ENCODE measurements around the gene EPHB3.
A peak's percentile ranks its signal among the peaks of the same experiment; 100 is the strongest.

EPHB3 gene

GRCh38 chr3:184564685-184565385, 3.2 kb downstream of the EPHB3 start:
- DNase-seq: no peak

GRCh38 chr3:184565421-184566211, 4.0 kb downstream of the EPHB3 start:
- no peak for DNase-seq

GRCh38 chr3:184566441-184567414, 5.1 kb downstream of the EPHB3 start:
- no peak for DNase-seq

DNA sequence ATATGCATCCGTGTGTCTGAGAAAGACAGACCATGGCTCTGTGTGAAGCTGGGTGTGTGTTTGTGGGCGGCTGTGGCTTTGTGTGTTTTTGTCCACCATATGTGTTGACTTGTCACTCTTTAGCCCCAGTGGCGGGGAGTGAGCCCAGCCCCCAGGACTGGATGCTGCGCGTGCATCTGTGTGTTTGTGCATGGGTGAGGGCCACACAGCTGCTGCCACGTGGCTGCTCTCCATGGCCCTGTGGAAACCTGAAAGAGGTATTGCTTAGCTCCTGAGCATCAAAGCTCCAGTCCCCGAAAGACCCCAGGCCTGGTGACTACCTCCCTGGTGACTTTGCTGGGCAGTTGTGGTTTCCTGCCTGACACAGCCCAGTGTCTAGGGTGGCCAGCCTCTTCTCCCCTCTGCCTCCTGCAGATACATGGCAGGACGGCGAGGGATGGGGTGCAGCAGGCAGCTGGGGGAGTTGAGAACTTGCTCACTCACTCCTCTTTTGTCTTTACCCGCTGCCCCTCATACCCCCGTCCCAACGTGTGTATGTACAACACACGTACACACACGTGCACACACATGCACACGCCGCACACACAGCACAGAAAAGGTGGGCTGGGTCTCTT, 6.5 kb downstream of the EPHB3 start:
- DNase-seq: no peak

DNA sequence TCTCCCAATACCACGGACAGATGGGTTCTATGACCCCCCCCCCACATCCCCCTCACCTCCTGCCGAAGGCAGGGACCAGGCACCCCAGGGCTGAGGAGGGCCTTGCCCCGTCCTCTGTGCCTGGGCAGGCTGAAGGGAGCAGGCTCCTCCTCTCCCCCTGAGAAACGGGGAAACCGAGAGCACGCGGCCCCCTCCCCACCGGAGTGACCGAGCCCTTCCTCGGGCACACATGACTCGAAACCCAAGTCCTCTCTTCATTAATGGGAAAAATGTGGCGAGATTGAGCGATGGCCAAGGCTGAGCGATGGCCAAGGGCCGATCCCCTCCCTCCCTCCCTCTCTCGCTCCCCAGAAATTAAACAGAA, 7.0 kb downstream of the EPHB3 start:
- no peak for DNase-seq

DNA sequence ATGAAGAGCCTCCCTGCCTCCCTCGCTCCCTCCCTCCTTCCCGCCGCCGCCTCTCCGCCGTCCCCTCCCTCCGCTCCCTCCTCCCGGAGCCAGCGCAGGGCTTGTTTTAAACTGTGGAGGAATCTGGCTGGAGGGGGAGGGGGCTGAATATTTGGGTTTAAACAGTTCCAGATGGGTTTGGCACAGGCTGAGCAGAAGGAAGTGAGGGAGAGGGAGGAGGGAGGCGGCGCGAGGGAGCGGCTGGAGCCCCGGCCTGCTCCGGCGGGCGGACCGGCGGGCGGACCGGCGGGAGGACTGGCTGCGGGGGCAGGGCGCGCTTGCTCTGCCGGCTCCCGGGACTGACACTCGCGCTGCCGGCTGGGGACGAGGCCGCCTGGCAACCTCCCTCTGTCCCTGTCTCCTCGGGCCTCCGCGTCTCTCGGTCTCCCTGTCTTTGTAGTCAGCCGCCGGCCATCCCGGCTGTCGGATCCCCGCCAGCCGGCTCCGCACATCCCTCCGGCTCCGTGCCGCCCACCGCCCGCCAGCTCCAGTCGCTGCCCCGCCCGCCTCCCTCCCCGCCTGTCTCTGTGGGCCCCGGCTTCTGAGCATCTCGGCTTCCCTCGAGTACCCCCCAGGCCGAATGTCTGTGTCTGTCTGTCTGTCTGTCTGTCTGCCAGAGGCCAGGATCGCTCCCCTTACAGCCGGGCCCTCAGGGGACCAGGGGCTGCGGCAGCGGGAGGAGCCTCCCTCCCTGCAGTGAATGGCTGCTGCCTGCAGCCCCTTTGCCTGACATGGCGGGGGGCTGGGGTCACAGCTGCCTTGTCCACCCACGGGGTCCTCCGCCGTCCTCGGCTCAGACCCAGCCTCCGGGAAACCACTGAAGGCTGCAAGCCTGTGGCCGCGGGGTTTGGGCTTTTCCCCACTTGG, 7.6 kb downstream of the EPHB3 start:
- peak in 1 of 2 donors; percentile 14 for DNase-seq

- DNase-seq: no peak
These were observed 8.4 kb downstream of the EPHB3 start for GRCh38 chr3:184570035-184570434.

DNA sequence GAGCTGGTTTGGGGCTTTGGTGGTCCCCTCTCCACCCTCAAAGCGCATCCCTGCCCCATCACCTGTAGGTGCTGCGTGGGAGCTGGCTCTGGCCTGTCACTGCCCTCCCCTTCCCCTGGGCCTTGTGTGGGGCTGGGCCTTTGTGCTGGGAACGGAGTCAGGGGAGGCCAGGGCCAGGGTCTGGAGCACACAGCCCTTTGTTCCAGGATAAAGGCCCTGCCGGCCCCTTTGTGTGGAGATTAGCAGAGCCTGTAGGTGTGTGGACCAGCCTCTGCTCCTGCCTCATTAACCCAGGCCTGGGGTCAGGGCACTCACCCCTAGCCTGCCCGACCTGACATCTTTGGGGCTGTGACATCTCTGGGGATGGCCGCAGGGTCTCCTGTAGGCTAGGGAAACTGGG, 8.9 kb downstream of the EPHB3 start:
- DNase-seq: no peak

- DNase-seq: no peak
These were observed 10.3 kb downstream of the EPHB3 start for GRCh38 chr3:184571750-184572377.

DNA sequence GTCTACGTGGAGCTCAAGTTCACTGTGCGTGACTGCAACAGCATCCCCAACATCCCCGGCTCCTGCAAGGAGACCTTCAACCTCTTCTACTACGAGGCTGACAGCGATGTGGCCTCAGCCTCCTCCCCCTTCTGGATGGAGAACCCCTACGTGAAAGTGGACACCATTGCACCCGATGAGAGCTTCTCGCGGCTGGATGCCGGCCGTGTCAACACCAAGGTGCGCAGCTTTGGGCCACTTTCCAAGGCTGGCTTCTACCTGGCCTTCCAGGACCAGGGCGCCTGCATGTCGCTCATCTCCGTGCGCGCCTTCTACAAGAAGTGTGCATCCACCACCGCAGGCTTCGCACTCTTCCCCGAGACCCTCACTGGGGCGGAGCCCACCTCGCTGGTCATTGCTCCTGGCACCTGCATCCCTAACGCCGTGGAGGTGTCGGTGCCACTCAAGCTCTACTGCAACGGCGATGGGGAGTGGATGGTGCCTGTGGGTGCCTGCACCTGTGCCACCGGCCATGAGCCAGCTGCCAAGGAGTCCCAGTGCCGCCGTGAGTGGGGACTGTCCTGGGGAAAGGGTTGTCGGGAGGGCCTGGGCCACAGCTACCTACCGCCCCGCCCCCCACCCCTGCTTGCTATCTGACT, 11.2 kb downstream of the EPHB3 start:
- no peak for DNase-seq

- no peak for DNase-seq
These were observed 13.2 kb downstream of the EPHB3 start for GRCh38 chr3:184574515-184575417.

DNA sequence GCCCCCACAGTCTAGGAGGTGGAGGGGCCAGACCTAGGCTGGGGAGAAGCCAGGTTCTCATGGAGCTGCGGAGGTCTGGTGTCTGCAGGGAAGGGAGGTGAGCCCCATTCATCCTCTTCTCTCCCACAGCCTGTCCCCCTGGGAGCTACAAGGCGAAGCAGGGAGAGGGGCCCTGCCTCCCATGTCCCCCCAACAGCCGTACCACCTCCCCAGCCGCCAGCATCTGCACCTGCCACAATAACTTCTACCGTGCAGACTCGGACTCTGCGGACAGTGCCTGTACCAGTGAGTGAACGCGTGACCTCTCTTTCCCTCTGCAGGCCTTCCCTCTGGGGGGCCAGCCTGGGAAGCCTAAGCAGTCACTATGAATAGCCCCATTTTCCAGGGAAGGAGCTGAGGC, 14.1 kb downstream of the EPHB3 start:
- DNase-seq: no peak

- DNase-seq: no peak
These were observed 15.1 kb downstream of the EPHB3 start for GRCh38 chr3:184576457-184577240.

DNA sequence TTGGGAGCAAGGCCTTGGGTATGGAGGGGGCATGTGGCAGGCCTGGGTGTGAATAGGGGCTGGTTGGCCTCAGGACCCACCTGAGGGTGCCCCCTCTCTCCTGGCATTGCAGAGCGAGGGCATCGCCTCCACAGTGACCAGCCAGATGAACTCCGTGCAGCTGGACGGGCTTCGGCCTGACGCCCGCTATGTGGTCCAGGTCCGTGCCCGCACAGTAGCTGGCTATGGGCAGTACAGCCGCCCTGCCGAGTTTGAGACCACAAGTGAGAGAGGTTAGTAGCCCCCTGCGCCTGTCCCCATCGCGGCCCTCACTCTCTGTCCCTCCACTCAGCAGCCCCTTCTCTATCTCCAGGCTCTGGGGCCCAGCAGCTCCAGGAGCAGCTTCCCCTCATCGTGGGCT, 16.0 kb downstream of the EPHB3 start:
- DNase-seq: no peak

GRCh38 chr3:184578218-184578617, 16.6 kb downstream of the EPHB3 start:
- DNase-seq: no peak

- no peak for DNase-seq
These were observed 17.2 kb downstream of the EPHB3 start for GRCh38 chr3:184578822-184579221.

DNA sequence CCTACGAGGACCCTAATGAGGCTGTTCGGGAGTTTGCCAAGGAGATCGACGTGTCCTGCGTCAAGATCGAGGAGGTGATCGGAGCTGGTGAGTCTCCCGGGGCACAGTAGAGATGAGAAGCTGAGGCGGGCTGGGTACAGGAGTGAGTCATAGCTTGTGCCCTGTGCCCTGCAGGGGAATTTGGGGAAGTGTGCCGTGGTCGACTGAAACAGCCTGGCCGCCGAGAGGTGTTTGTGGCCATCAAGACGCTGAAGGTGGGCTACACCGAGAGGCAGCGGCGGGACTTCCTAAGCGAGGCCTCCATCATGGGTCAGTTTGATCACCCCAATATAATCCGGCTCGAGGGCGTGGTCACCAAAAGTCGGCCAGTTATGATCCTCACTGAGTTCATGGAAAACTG, 17.9 kb downstream of the EPHB3 start:
- peak in 1 of 2 donors; percentile 55 for DNase-seq

DNA sequence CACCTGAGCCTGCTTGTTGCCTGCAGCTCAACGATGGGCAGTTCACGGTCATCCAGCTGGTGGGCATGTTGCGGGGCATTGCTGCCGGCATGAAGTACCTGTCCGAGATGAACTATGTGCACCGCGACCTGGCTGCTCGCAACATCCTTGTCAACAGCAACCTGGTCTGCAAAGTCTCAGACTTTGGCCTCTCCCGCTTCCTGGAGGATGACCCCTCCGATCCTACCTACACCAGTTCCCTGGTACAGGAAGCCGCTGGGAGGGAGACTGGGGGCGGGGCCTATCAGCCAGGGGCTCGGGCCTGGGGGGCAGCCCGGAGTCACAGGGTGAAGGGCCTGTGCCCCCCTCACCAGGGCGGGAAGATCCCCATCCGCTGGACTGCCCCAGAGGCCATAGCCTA, 18.8 kb downstream of the EPHB3 start:
- DNase-seq: no peak

- no peak for DNase-seq
These were observed 19.8 kb downstream of the EPHB3 start for GRCh38 chr3:184581331-184581855.

All from CD4-positive, alpha-beta T cell treated with Interleukin-1 beta for 1 hour (primary cell).